GM12891 (cell line): ENCODE measurements around the gene RFX3.

Source experiments
- POLR2A ChIP-seq: IDR thresholded peaks from 2 replicates; pipeline ENCODE4 v1.6.1; 2011; ENCODE audit warnings: low read depth, low read length, control low read depth
- POLR2AphosphoS5 ChIP-seq: IDR thresholded peaks from 2 replicates; pipeline ENCODE4 v1.6.1; 2011; ENCODE audit warnings: low read depth, low read length, control low read depth
- POU2F2 ChIP-seq: IDR thresholded peaks from 2 replicates; pipeline ENCODE4 v1.6.1; 2011; ENCODE audit warnings: low read depth, mild to moderate bottlenecking, control low read depth, low read length, moderate library complexity
- SPI1 ChIP-seq: IDR thresholded peaks from 2 replicates; pipeline ENCODE4 v1.6.1; 2011; ENCODE audit warnings: low read depth, low read length, control low read depth

GRCh38 chr9:3285365-3286161 is 240.2 kb downstream of the RFX3 start:
- TF ChIP-seq POLR2A (no peak), POLR2AphosphoS5 (no peak), POU2F2 (no peak), SPI1 (no peak)
